Activated CD8-positive, alpha-beta memory T cell treated with anti-CD3 and anti-CD28 coated beads for 4 hours (primary cell): ENCODE data around the gene KDM7A.

Experiments used
- DNase-seq, 2 donors: peaks; one replicate each; pipeline ENCODE4 v3.0.0-alpha.2; 2020; ENCODE audit warnings: low read depth in 2 of 2

The KDM7A gene

GRCh38 chr7:140082770-140083169 lies 94.0 kb downstream of the KDM7A start:
- DNase-seq, result no peak

- DNase-seq, result no peak
Measured at GRCh38 chr7:140081774-140082425, 94.9 kb downstream of the KDM7A start.

- no peak for DNase-seq
Measured at GRCh38 chr7:140080919-140081318, 95.9 kb downstream of the KDM7A start.

GRCh38 chr7:140079121-140079536 lies 97.7 kb downstream of the KDM7A start:
- no peak for DNase-seq

- no peak for DNase-seq
Measured at GRCh38 chr7:140078392-140078791, 98.4 kb downstream of the KDM7A start.

- no peak for DNase-seq
Measured at GRCh38 chr7:140074780-140075179, 102.0 kb downstream of the KDM7A start.

GRCh38 chr7:140070546-140070945 lies 106.2 kb downstream of the KDM7A start:
- DNase-seq, result no peak

GRCh38 chr7:140069298-140069949 lies 107.4 kb downstream of the KDM7A start:
- no peak for DNase-seq

GRCh38 chr7:140068033-140068432 lies 108.8 kb downstream of the KDM7A start:
- DNase-seq, result no peak

GRCh38 chr7:140067052-140067451 lies 109.7 kb downstream of the KDM7A start:
- DNase-seq, result no peak

- DNase-seq, result peak; percentile 79 to 80
Measured at GRCh38 chr7:140062528-140063299, 114.1 kb downstream of the KDM7A start, which contains the start of gene PARP12. TSS of gene PARP12 (minus strand) at chr7:140062951. CDS start at chr7:140062847, 104 bp downstream.

- DNase-seq, result peak; percentile 35 to 40
Measured at GRCh38 chr7:140062118-140062527, 114.7 kb downstream of the KDM7A start.

- DNase-seq, result no peak
Measured at GRCh38 chr7:140061607-140061930, 115.2 kb downstream of the KDM7A start.

GRCh38 chr7:140060788-140061606 lies 115.8 kb downstream of the KDM7A start:
- DNase-seq, result no peak

- DNase-seq, result no peak
Measured at GRCh38 chr7:140060243-140060630, 116.5 kb downstream of the KDM7A start.

GRCh38 chr7:140059273-140060242 lies 117.2 kb downstream of the KDM7A start:
- peak; percentile 17 to 42 for DNase-seq

- no peak for DNase-seq
Measured at GRCh38 chr7:140058517-140058916, 118.3 kb downstream of the KDM7A start.

- no peak for DNase-seq
Measured at GRCh38 chr7:140057143-140057535, 119.6 kb downstream of the KDM7A start.

- DNase-seq, result no peak
Measured at GRCh38 chr7:140056431-140057142, 120.2 kb downstream of the KDM7A start.

GRCh38 chr7:140055833-140056232 lies 121.0 kb downstream of the KDM7A start:
- DNase-seq, result no peak
